GM13977 (cell line): ENCODE data around the gene CNTNAP2.
"Not testable (repeated sequence)": the region's sequence is repeated elsewhere in the genome, so short reads cannot be mapped to it uniquely, and the experiment has no call there.

Experiments used
- DNase-seq: peaks from one replicate; pipeline ENCODE4 v3.0.0; 2012; ENCODE audit warnings: low spot score
- in situ Hi-C: fragments of 300-500 bp; cut with MboI; formaldehyde crosslinking; loops from one replicate; pipeline ENCODE4 v1.12.0; 2022; ENCODE audit warnings: low sequenced_read_pairs, low pct_unique_long_range_greater_than_20kb, mixed read lengths, inconsistent platforms; ENCODE audit not compliant: unreplicated experiment
- TF ChIP-seq, protein P1 (sequence below): IDR thresholded peaks from 2 replicates; pipeline ENCODE4 v1.5.1; 2012; ENCODE audit warnings: mild to moderate bottlenecking, control low read depth; ENCODE audit not compliant: insufficient read depth; ENCODE audit errors: extremely low read depth, missing control alignments

The CNTNAP2 gene

GRCh38 chr7:147798001-147798400, 1681.4 kb downstream of the CNTNAP2 start:
- DNase-seq = no peak
- TF ChIP-seq, protein P1, sequence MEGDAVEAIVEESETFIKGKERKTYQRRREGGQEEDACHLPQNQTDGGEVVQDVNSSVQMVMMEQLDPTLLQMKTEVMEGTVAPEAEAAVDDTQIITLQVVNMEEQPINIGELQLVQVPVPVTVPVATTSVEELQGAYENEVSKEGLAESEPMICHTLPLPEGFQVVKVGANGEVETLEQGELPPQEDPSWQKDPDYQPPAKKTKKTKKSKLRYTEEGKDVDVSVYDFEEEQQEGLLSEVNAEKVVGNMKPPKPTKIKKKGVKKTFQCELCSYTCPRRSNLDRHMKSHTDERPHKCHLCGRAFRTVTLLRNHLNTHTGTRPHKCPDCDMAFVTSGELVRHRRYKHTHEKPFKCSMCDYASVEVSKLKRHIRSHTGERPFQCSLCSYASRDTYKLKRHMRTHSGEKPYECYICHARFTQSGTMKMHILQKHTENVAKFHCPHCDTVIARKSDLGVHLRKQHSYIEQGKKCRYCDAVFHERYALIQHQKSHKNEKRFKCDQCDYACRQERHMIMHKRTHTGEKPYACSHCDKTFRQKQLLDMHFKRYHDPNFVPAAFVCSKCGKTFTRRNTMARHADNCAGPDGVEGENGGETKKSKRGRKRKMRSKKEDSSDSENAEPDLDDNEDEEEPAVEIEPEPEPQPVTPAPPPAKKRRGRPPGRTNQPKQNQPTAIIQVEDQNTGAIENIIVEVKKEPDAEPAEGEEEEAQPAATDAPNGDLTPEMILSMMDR = no peak
- in situ Hi-C loops = no loop called here

DNA sequence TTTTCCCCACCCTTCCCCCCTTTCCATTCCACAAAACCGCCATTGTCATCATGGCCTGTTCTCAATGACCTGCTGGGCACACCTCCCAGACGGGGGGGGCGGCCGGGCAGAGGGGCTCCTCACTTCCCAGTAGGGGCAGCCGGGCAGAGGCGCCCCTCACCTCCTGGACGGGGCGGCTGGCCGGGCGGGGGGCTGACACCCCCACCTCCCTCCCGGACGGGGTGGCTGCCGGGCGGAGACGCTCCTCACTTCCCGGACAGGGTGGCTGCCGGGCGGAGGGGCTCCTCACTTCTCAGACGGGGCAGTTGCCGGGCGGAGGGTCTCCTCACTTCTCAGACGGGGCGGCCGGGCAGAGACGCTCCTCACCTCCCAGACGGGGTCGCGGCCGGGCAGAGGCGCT, 1685.2 kb downstream of the CNTNAP2 start:
- in situ Hi-C loops, DNase-seq: not testable (repeated sequence)

- in situ Hi-C loops = no loop called here
- no peak for DNase-seq
- TF ChIP-seq, protein P1 = no peak
Measured at GRCh38 chr7:147803151-147803550, 1686.5 kb downstream of the CNTNAP2 start.

DNA sequence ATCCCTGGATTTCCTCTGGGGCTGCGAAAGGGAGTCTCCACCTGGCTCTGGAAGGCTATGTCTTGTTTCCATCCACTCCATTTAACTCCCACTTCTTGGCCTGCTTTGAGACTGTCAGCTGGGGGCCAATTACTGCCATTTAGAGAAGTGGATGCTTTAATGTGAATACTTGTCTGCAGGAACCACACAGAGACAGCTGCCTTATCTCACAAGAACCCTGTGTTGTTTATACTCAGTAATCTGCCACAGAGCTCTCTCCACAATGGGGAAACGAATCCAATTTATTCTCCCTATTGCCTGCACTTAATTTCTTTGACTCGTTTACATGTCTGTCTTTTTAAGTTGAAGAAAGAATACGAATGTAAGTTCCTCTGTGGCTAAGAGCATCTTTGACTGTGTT, 1687.0 kb downstream of the CNTNAP2 start:
- TF ChIP-seq, protein P1 = no peak
- in situ Hi-C loops = no loop called here
- no peak for DNase-seq

DNA sequence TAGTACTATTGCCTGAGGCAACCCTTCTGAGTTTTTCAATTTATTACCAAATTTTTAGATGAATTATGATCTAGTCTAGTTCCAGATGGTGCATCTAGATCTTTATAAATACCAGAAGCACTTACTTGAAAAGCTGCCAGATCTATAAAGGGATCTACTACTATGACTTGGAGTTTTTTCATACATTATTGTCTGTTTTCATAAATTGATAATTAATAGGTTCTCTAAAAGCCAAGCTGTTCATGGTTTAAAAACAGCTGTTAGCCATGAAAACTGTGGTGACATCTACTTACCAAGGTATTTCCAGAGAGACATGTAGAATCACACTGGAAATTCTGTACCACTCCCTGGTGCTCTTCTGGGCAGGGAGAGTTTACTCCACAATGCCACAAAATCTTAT, 1687.4 kb downstream of the CNTNAP2 start:
- TF ChIP-seq, protein P1 = no peak
- no peak for DNase-seq
- in situ Hi-C loops = no loop called here

- DNase-seq = no peak
- TF ChIP-seq, protein P1 = no peak
- in situ Hi-C loops = no loop called here
Measured at GRCh38 chr7:147805996-147806576, 1689.5 kb downstream of the CNTNAP2 start.

GRCh38 chr7:147809786-147810185, 1693.2 kb downstream of the CNTNAP2 start:
- DNase-seq = no peak
- TF ChIP-seq, protein P1 = no peak
- in situ Hi-C loops = no loop called here
